HG03442 (cell line): Measurements from ENCODE around the gene NOXO1.
"Not testable (repeated sequence)": the region's sequence is repeated elsewhere in the genome, so short reads cannot be mapped to it uniquely, and the experiment has no call there.

Experiments used
- ATAC-seq: cut with Tn5 transposase; IDR thresholded peaks from one replicate; pipeline ENCODE4 v1.9.1; 2021; ENCODE audit warnings: mild to moderate bottlenecking, moderate library complexity; ENCODE audit not compliant: unreplicated experiment

NOXO1 gene

GRCh38 chr16:1942810-1943726 lies 38.2 kb downstream of the NOXO1 start, which contains the start of gene MSRB1:
Gene MSRB1 (minus strand): TSS chr16:1943199. CDS start chr16:1943156, 43 bp downstream.
- peak; percentile 86 for ATAC-seq

- no peak for ATAC-seq
Observed at GRCh38 chr16:1942047-1942809, 39.0 kb downstream of the NOXO1 start.

GRCh38 chr16:1941162-1942046 lies 39.9 kb downstream of the NOXO1 start:
- ATAC-seq = no peak

- ATAC-seq = no peak
Observed at GRCh38 chr16:1940273-1941161, 40.8 kb downstream of the NOXO1 start.

GRCh38 chr16:1939833-1940232 lies 41.4 kb downstream of the NOXO1 start:
- ATAC-seq = not testable (repeated sequence)

- ATAC-seq = no peak
Observed at GRCh38 chr16:1938910-1939309, 42.4 kb downstream of the NOXO1 start.

- no peak for ATAC-seq
Observed at GRCh38 chr16:1938316-1938715, 43.0 kb downstream of the NOXO1 start.

- ATAC-seq = no peak
Observed at GRCh38 chr16:1936945-1937479, 44.3 kb downstream of the NOXO1 start.

GRCh38 chr16:1933097-1933661 lies 48.1 kb downstream of the NOXO1 start:
- ATAC-seq = no peak

GRCh38 chr16:1932050-1933028 lies 48.9 kb downstream of the NOXO1 start:
- ATAC-seq = no peak

GRCh38 chr16:1930338-1930720 lies 50.9 kb downstream of the NOXO1 start:
- ATAC-seq = no peak

- peak; percentile 83 for ATAC-seq
Observed at GRCh38 chr16:1929578-1930337, 51.5 kb downstream of the NOXO1 start.

GRCh38 chr16:1929105-1929504 lies 52.2 kb downstream of the NOXO1 start:
- ATAC-seq = no peak
